ENCODE measurements around the gene ARHGDIG. TPM values are rescaled to one million over a fixed set of nuclear protein-coding genes. Genes with fewer than 3 reads are reported as not detected.

The ARHGDIG gene
- total and polyA plus RNA-seq, 9 donors = 0.10 to 0.77 TPM; not detected in 7

DNA sequence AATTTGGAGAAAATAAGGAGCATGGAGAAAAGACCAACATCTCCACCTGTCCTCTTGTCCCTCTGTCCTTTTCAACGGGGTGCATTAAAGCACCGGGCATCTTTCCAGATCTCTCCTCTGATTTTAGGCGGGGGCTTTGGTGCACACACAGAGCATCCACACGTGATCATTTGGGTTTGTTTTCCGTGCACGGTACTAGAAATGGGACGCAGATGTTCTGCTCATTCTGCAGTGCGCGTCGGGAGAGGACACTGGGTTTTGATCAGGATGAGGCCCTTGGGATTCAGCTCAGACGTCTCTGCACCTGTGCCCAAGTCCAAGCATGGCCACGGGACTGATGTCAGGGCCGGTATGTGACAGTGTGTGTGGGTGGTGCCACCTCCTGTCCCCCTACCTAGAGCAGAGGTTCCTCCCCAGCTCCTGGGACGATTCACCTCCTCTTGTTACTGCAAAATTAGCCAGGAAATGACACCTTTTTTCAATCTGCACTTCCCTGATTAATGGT, 34.5 kb downstream of the ARHGDIG start:
- H3K4me1 ChIP-seq (ENCODE audit: insufficient read depth) = no peaks in the 10 kb centered on the region
- intact Hi-C loops (cut with DNase I) = no loop called here
- H3K4me3 ChIP-seq = no peak overlapping the region
- WGBS, 3 donors = 77 to 78% (median 78%) methylated on average over 14 of the region's 14 CpGs
- H3K27me3 ChIP-seq = no peaks in the 10 kb centered on the region
- DNase-seq = no peak
- H3K9me3 ChIP-seq = no peaks in the 10 kb centered on the region
- H3K27ac ChIP-seq = no peak overlapping the region
- H3K36me3 ChIP-seq = no peaks in the 10 kb centered on the region
- TF ChIP-seq, protein P1, sequence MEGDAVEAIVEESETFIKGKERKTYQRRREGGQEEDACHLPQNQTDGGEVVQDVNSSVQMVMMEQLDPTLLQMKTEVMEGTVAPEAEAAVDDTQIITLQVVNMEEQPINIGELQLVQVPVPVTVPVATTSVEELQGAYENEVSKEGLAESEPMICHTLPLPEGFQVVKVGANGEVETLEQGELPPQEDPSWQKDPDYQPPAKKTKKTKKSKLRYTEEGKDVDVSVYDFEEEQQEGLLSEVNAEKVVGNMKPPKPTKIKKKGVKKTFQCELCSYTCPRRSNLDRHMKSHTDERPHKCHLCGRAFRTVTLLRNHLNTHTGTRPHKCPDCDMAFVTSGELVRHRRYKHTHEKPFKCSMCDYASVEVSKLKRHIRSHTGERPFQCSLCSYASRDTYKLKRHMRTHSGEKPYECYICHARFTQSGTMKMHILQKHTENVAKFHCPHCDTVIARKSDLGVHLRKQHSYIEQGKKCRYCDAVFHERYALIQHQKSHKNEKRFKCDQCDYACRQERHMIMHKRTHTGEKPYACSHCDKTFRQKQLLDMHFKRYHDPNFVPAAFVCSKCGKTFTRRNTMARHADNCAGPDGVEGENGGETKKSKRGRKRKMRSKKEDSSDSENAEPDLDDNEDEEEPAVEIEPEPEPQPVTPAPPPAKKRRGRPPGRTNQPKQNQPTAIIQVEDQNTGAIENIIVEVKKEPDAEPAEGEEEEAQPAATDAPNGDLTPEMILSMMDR (IDR thresholded peaks at IDR 0.05) = no peak
- TF ChIP-seq EP300 (IDR thresholded peaks at IDR 0.05) (no peak), POLR2A (IDR thresholded peaks at IDR 0.05) (no peak)

- TF ChIP-seq EP300 (IDR thresholded peaks at IDR 0.05) = no peak
- TF ChIP-seq, protein P1 (IDR thresholded peaks at IDR 0.05) = no peak
- no peak for TF ChIP-seq POLR2A (IDR thresholded peaks at IDR 0.05)
- 88 to 91% (median 90%) methylated on average over 18 to 19 of the region's 19 CpGs for WGBS, 3 donors
- DNase-seq = no peak
- no peaks in the 10 kb centered on the region for H3K4me1 ChIP-seq (ENCODE audit: insufficient read depth)
- no peaks in the 10 kb centered on the region for H3K9me3 ChIP-seq
- no peak overlapping the region for H3K27ac ChIP-seq
- intact Hi-C loops (cut with DNase I) = no loop called here
- no peak overlapping the region for H3K4me3 ChIP-seq
- H3K36me3 ChIP-seq = no peaks in the 10 kb centered on the region
- no peaks in the 10 kb centered on the region for H3K27me3 ChIP-seq
Observed at GRCh38 chr16:316741-317464, 36.5 kb downstream of the ARHGDIG start.

GRCh38 chr16:317583-317982, 37.2 kb downstream of the ARHGDIG start:
- Histone ChIP-seq H3K27ac (no peak overlapping the region), H3K4me1 (ENCODE audit: insufficient read depth) (no peaks in the 10 kb centered on the region), H3K4me3 (no peak overlapping the region), H3K36me3 (no peaks in the 10 kb centered on the region), H3K9me3 (no peaks in the 10 kb centered on the region), H3K27me3 (no peaks in the 10 kb centered on the region)
- 90 to 94% (median 93%) methylated on average over 5 of the region's 5 CpGs for WGBS, 3 donors
- TF ChIP-seq POLR2A (IDR thresholded peaks at IDR 0.05) = no peak
- no peak for TF ChIP-seq EP300 (IDR thresholded peaks at IDR 0.05)
- TF ChIP-seq, protein P1 (IDR thresholded peaks at IDR 0.05) = no peak
- intact Hi-C loops (cut with DNase I) = no loop called here
- DNase-seq = no peak

- H3K9me3 ChIP-seq = no peaks in the 10 kb centered on the region
- 82 to 91% (median 86%) methylated on average over 21 to 22 of the region's 22 CpGs for WGBS, 3 donors
- no peak for DNase-seq
- H3K36me3 ChIP-seq = no peaks in the 10 kb centered on the region
- TF ChIP-seq POLR2A (IDR thresholded peaks at IDR 0.05) (no peak), EP300 (IDR thresholded peaks at IDR 0.05) (no peak)
- TF ChIP-seq, protein P1 (IDR thresholded peaks at IDR 0.05) = no peak
- H3K27ac ChIP-seq = no peak overlapping the region
- intact Hi-C loops (cut with DNase I) = no loop called here
- H3K4me1 ChIP-seq (ENCODE audit: insufficient read depth) = no peaks in the 10 kb centered on the region
- no peak overlapping the region for H3K4me3 ChIP-seq
- H3K27me3 ChIP-seq = no peaks in the 10 kb centered on the region
Observed at GRCh38 chr16:318628-319027, 38.2 kb downstream of the ARHGDIG start.
